ENCODE data around the gene OR2AT4. TPM values are rescaled to one million over a fixed set of nuclear protein-coding genes. Genes with fewer than 3 reads are reported as not detected.
A peak's percentile ranks its signal among the peaks of the same experiment; 100 is the strongest.

Gene OR2AT4
- total and polyA plus RNA-seq, 2 of the 8 experiments (the other 6 are each of a cell fraction or from before 2014, with no cell fraction given): not detected

- 91% methylated on average over 2 of the region's 2 CpGs; no CpG with 5 or more reads in 1 of the 2 experiments for WGBS, 2 experiments (ENCODE audit: extremely low coverage in 1 of 2, insufficient coverage in 1 of 2, insufficient read length in 1 of 2, insufficient replicate concordance in 2 of 2, low coverage in 1 of 2, low lambda C conversion rate in 2 of 2, missing lambda C conversion rate in 1 of 2)
- Histone ChIP-seq H4K5ac (ENCODE audit: insufficient read length, low read depth, low read length) (no peak overlapping the region), H3K9ac (replicated peaks in 1 of 4; ENCODE audit: extremely low read depth in 1 of 4, low read depth in 3 of 4, low read length in 3 of 4) (no peak overlapping the region), H2AFZ (ENCODE audit: low read length) (no peak overlapping the region; the same call in 1 of the 2 replicates), H3K27ac (ENCODE audit: low read depth, low read length) (no peak overlapping the region), H2BK120ac (replicated peaks; ENCODE audit: low read depth, low read length) (no peak overlapping the region), H2BK15ac (ENCODE audit: low read length) (no peak overlapping the region), H2AK5ac (ENCODE audit: low read depth, low read length) (no peak overlapping the region), H3K4ac (replicated peaks; ENCODE audit: insufficient read length, low read depth, low read length) (no peak overlapping the region), H2BK20ac (ENCODE audit: low read length) (no peak overlapping the region), H2BK12ac (ENCODE audit: low read depth, low read length) (no peak overlapping the region), H3K23ac (ENCODE audit: insufficient read length) (no peak overlapping the region), H3K56ac (replicated peaks; ENCODE audit: insufficient read length, low read depth, low read length) (no peak overlapping the region), H3K14ac (ENCODE audit: insufficient read length) (no peak overlapping the region), H4K8ac (ENCODE audit: extremely low read depth, insufficient read depth, low read length) (no peak overlapping the region), H3K4me1 (replicated peaks in 1 of 4; ENCODE audit: control insufficient read depth in 3 of 4, insufficient read depth in 4 of 4, low read length in 3 of 4) (no peaks in the 10 kb centered on the region), H3K9me3 (ENCODE audit: insufficient read depth in 2 of 2, low read depth in 1 of 2, low read length in 1 of 2) (no peaks in the 10 kb centered on the region), H3K4me3 (ENCODE audit: extremely low read depth in 1 of 4, insufficient read depth in 2 of 4, low read depth in 3 of 4, low read length in 4 of 4) (no peak overlapping the region), H3K18ac (ENCODE audit: extremely low read depth, low read length) (no peak overlapping the region), H4K20me1 (replicated peaks in 1 of 2; ENCODE audit: control insufficient read depth in 1 of 2, insufficient read depth in 2 of 2, low read length in 2 of 2) (no peaks in the 10 kb centered on the region), H3K79me2 (ENCODE audit: control insufficient read depth in 1 of 2, insufficient read depth in 2 of 2, low read length in 2 of 2) (no peaks in the 10 kb centered on the region), H3K23me2 (ENCODE audit: low read depth, low read length) (no peaks in the 10 kb centered on the region), H3K4me2 (ENCODE audit: insufficient read depth in 1 of 2, low read depth in 2 of 2, low read length in 2 of 2) (no peak overlapping the region), H2BK5ac (ENCODE audit: low read depth, low read length) (no peak overlapping the region), H3K79me1 (ENCODE audit: low read depth, low read length) (no peaks in the 10 kb centered on the region), H3K27me3 (replicated peaks in 1 of 4; ENCODE audit: control insufficient read depth in 3 of 4, extremely low read depth in 1 of 4, insufficient read depth in 3 of 4, low read length in 3 of 4) (no peaks in the 10 kb centered on the region), H4K91ac (replicated peaks; ENCODE audit: insufficient read length, low read length) (no peak overlapping the region), H3K36me3 (ENCODE audit: control insufficient read depth in 2 of 4, insufficient read depth in 4 of 4, low read length in 3 of 4) (no peaks in the 10 kb centered on the region)
- FAIRE-seq: no peak
- no peak for DNase-seq (ENCODE audit: low read depth in 1 of 2, low spot score in 2 of 2)
- TF ChIP-seq CHD2 (IDR thresholded peaks at IDR 0.05; ENCODE audit: low read length) (no peak), CBX5 (IDR thresholded peaks at IDR 0.05; ENCODE audit: low read depth, low read length) (no peak), SRF (IDR thresholded peaks at IDR 0.05; ENCODE audit: low read depth, low read length) (no peak), ATF2 (IDR thresholded peaks at IDR 0.05; ENCODE audit: low read length) (no peak), USF2 (IDR thresholded peaks at IDR 0.05; ENCODE audit: low read length) (peak; percentile 71)
- CTCF ChIA-PET (ENCODE audit: partially characterized antibody): interaction anchor here (0.7 kb wide), 1 partner anchor 80 kb away, joined by 4 read pairs; no protein-coding TSS in a partner anchor
- POLR2A ChIA-PET (ENCODE audit: partially characterized antibody): no interaction called here
These were observed 18.4 kb downstream of the OR2AT4 start for GRCh38 chr11:75078233-75078632.
